Measurements from ENCODE around the gene TPCN1.

TPCN1 gene

DNA sequence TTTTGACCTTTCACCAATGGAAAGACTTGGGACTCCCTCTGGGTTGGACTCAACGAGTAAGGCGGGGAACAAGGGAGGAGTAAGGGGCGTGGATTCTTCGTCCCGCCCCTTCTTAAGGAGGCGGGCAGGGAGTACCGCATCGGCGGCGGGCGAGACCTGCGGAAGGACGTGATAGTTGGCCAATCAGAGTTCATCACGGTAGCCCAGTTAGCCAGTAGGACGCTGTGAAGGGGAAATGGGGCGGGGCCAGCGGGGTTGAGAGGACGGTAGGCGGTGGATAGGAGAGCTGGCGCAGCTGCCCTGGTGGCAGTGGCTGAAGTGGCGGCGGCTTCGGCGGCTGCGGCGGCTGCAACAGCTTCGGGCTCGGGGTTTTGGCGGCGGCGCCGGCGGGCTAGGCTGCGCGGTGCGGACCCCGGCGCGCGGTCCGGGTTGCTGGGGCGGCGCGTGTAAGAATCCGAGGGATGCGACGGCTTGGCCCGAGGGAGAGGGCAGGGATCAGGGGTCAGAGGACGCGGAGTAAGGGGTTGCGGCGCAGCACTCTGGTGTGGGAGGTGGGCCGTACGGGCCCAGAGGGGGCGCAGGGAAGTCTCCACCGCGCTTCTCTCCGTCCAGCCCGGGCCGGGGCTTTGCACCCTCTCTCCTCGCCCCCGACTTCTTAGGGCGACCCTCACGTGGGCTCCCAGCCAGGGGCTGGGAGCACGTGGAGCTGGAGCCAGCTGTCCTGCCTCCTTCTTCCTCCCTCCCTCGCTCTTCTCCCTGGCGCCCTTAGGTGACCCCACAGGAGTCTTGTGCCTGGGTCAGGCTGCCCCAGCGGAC lies at the start of gene TPCN1:
Gene TPCN1, plus strand, starts transcription at position 284 of the 816 bp plus-strand sequence. CDS start 5,389 bp downstream, outside the sequence.
- H3K4me3 ChIP-seq (ENCODE audit: control insufficient read depth, low read depth, low read length): peak within 1 kb of the TSS; percentile 81
- no peak for TF ChIP-seq CTCF (conservative IDR thresholded peaks at IDR 0.05; ENCODE audit: control insufficient read depth, insufficient read depth, low read depth, low read length)
- DNase-seq (ENCODE audit: low read depth): peak; percentile 100

DNA sequence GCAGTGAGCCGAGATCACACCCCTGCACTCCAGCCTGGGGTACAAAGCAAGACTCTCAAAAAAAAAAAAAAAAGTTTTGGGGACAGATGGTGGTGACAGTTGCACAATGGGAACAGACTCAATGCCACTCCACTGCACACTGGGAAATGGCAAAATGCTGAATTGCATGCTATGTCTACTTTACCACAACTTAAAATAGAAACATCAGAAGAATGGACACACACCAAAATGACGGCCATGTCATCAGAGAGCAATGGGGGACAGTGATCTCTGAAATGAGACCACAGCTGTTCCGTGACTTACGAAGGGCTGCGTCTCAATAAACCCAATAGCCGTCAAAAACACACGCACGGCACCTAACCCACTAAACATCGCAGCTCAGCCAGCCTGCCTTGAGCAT lies 49.7 kb upstream of the TPCN1 start:
- DNase-seq (ENCODE audit: low read depth): no peak
- no peak overlapping the region for H3K4me3 ChIP-seq (ENCODE audit: control insufficient read depth, low read depth, low read length)
- no peak for TF ChIP-seq CTCF (conservative IDR thresholded peaks at IDR 0.05; ENCODE audit: control insufficient read depth, insufficient read depth, low read depth, low read length)

DNA sequence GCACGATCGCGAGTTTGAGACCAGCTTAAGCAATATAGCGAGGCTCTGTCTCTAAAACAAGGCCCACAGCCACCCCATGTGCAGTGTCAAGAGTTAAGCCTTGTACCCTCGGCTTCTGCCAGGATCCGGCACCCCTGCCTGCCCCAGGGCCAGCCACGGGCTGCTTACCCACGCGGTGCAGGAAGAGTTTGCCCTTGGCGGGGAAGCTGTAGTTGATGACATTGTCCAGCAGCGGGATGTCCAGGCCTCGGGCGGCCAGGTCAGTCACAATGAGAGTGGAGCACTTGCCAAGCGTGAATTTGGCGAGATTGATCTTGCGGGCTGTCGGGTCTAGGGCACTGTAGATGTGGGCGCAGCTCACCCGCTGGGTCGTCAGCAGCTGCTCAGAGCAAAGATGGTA lies 49.1 kb upstream of the TPCN1 start:
- TF ChIP-seq CTCF (conservative IDR thresholded peaks at IDR 0.05; ENCODE audit: control insufficient read depth, insufficient read depth, low read depth, low read length): no peak
- no peak overlapping the region for H3K4me3 ChIP-seq (ENCODE audit: control insufficient read depth, low read depth, low read length)
- no peak for DNase-seq (ENCODE audit: low read depth)

- no peak for TF ChIP-seq CTCF (conservative IDR thresholded peaks at IDR 0.05; ENCODE audit: control insufficient read depth, insufficient read depth, low read depth, low read length)
- no peak overlapping the region for H3K4me3 ChIP-seq (ENCODE audit: control insufficient read depth, low read depth, low read length)
- no peak for DNase-seq (ENCODE audit: low read depth)
Observed at GRCh38 chr12:113173081-113173698, 48.1 kb upstream of the TPCN1 start.

DNA sequence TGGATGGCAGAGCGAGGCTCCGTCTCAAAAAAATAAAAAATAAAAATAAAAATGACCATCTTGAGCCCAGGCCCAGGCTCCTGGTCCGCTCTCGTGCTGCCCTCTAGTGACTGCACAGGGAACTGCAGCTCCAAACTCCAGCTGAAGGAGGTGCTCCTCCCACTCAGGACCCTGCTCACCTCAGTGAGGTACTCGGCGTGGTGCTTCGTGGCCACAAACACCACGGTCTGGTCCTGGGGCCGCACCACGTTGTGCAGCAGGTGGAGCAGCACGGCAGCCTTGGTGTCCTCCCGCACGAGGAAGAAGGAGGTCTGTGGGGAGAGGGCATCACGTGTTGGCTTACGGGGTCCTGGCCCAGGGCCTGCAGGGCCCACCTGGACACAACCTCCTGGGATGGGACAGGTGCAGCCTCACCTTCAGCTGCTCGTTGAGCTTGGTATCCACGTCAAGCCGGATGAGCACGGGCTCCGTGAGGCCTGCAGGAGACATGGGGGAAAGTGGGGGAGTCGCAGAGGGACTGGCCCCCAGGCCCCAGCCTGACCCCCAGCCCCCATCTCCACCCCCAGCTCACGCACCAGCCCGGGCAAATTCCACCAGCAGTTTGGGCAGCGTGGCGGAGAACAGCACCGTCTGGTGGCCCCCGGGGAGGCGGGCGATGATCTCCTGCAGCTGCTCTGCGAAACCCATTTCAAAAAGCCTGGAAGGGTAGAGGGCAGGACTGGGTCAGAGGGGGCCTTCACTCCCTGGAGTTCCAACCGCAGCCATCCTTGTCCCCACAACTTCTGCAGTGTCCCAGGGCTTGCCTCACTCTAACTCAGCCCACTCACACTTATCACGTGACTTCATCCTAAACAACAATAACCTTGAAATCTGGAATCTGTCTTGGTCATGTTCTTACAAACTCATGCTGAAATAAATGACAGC lies 46.5 kb upstream of the TPCN1 start:
- no peak overlapping the region for H3K4me3 ChIP-seq (ENCODE audit: control insufficient read depth, low read depth, low read length)
- TF ChIP-seq CTCF (conservative IDR thresholded peaks at IDR 0.05; ENCODE audit: control insufficient read depth, insufficient read depth, low read depth, low read length): peak; percentile 96
- DNase-seq (ENCODE audit: low read depth): peak; percentile 60

GRCh38 chr12:113179023-113179422 lies 42.2 kb upstream of the TPCN1 start:
- DNase-seq (ENCODE audit: low read depth): no peak
- no peak overlapping the region for H3K4me3 ChIP-seq (ENCODE audit: control insufficient read depth, low read depth, low read length)
- TF ChIP-seq CTCF (conservative IDR thresholded peaks at IDR 0.05; ENCODE audit: control insufficient read depth, insufficient read depth, low read depth, low read length): no peak
